Common myeloid progenitor, CD34-positive (primary cell): ENCODE data around the gene CATSPER3.

ENCODE experiments used
- CTCF ChIA-PET: fragments of 350-600 bp; sonication (Branson Sonifier 250); formaldehyde crosslinking; loops from one replicate; lab custom pipeline; 2021; ENCODE audit warnings: antibody characterized with exemption; lab: Charles Lee
- POLR2A ChIA-PET: fragments of 350-600 bp; sonication (Branson Sonifier 250); formaldehyde crosslinking; loops from one replicate; lab custom pipeline; 2021; ENCODE audit warnings: antibody characterized with exemption; lab: Charles Lee
- DNase-seq, 3 donors: peaks; one replicate each; pipeline versions ENCODE4 v3.0.0 to v3.0.0-alpha.2; 2013
- H3K27ac ChIP-seq, 2 experiments: 1 replicate in 1 of 2; 2 replicates in 1 of 2; pipeline ENCODE4 v1.7.0; 2013; ENCODE audit warnings: inconsistent platforms in 2 of 2, low read length in 2 of 2, mild to moderate bottlenecking in 2 of 2, low read depth in 1 of 2, moderate library complexity in 1 of 2; ENCODE audit not compliant: severe bottlenecking in 2 of 2, insufficient read depth in 1 of 2, poor library complexity in 1 of 2
- H3K27me3 ChIP-seq, 5 experiments: replicated peaks in 2 of 5; 1 replicate in 3 of 5; 2 replicates in 2 of 5; pipeline versions ENCODE4 v1.6.1 to v1.7.0; 2013; ENCODE audit warnings: low read length in 4 of 5, mild to moderate bottlenecking in 2 of 5, moderate library complexity in 2 of 5, inconsistent platforms in 1 of 5; ENCODE audit not compliant: insufficient read depth in 5 of 5, control insufficient read depth in 4 of 5
- H3K36me3 ChIP-seq, 4 experiments: 1 replicate in 2 of 4; 2 replicates in 2 of 4; pipeline versions ENCODE4 v1.6.1 to v1.7.0; 2013; ENCODE audit warnings: low read length in 3 of 4, control low read depth in 1 of 4, mild to moderate bottlenecking in 1 of 4; ENCODE audit not compliant: control insufficient read depth in 4 of 4, insufficient read depth in 4 of 4
- H3K4me1 ChIP-seq, 4 experiments: 1 replicate in 3 of 4; 2 replicates in 1 of 4; pipeline versions ENCODE4 v1.6.1 to v1.7.1; 2013; ENCODE audit warnings: low read length in 3 of 4, mild to moderate bottlenecking in 3 of 4, control low read depth in 1 of 4, inconsistent platforms in 1 of 4, moderate library complexity in 1 of 4; ENCODE audit not compliant: control insufficient read depth in 4 of 4, insufficient read depth in 4 of 4; ENCODE audit errors: control extremely low read depth in 1 of 4
- H3K4me3 ChIP-seq, 7 experiments: 1 replicate in 4 of 7; 2 replicates in 3 of 7; pipeline versions ENCODE4 v1.5.1 to v1.7.0; 2013; ENCODE audit warnings: mild to moderate bottlenecking in 7 of 7, low read length in 6 of 7, moderate library complexity in 6 of 7, inconsistent platforms in 2 of 7, low read depth in 2 of 7, control low read depth in 1 of 7; ENCODE audit not compliant: insufficient read depth in 4 of 7, control insufficient read depth in 1 of 7; ENCODE audit errors: extremely low read depth in 1 of 7
- H3K9me3 ChIP-seq, 5 experiments: 1 replicate in 4 of 5; 2 replicates in 1 of 5; pipeline versions ENCODE4 v1.6.1 to v1.7.1; 2013; ENCODE audit warnings: low read length in 4 of 5, mild to moderate bottlenecking in 2 of 5, inconsistent platforms in 1 of 5, low read depth in 1 of 5, moderate library complexity in 1 of 5; ENCODE audit not compliant: control insufficient read depth in 4 of 5, insufficient read depth in 2 of 5; ENCODE audit errors: control extremely low read depth in 1 of 5
- WGBS: methylation state at CpG from one replicate; pipeline ENCODE4 v1.1.5; 2013; ENCODE audit not compliant: insufficient coverage; 5-methylcytosine and 5-hydroxymethylcytosine counted together

CATSPER3 gene

DNA sequence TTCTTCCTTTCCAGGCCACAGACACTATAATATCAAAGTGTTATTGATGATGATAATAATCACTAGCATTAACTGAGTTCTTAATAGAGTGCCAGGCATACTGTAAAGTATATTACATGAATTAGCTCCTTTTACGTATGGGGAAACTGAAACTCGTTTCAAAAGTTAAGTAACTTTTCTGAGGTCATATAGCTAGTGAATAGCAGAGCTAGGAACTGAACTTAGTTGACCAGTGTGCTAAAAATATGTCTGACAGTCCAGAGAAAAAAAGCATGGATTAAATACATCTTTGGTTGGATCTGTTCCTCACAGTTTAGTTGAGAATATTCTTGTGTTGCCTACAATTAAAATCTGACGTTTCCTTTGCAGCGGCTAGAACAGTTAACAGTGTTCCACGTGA is 18.4 kb upstream of the CATSPER3 start:
- H3K4me1 ChIP-seq = no peaks in the 10 kb centered on the region
- H3K27me3 ChIP-seq = no peaks in the 10 kb centered on the region
- H3K4me3 ChIP-seq = no peak overlapping the region
- peaks cover 0 to 3% (median 0%) of the 10 kb centered on the region in 4 experiments for H3K36me3 ChIP-seq
- H3K9me3 ChIP-seq = peaks cover 0 to 6% (median 5%) of the 10 kb centered on the region in 5 experiments
- 95% methylated on average over 5 of the region's 5 CpGs for WGBS
- ChIA-PET POLR2A (no interaction called here), CTCF (no interaction called here)
- DNase-seq = no peak
- H3K27ac ChIP-seq = no peak overlapping the region

DNA sequence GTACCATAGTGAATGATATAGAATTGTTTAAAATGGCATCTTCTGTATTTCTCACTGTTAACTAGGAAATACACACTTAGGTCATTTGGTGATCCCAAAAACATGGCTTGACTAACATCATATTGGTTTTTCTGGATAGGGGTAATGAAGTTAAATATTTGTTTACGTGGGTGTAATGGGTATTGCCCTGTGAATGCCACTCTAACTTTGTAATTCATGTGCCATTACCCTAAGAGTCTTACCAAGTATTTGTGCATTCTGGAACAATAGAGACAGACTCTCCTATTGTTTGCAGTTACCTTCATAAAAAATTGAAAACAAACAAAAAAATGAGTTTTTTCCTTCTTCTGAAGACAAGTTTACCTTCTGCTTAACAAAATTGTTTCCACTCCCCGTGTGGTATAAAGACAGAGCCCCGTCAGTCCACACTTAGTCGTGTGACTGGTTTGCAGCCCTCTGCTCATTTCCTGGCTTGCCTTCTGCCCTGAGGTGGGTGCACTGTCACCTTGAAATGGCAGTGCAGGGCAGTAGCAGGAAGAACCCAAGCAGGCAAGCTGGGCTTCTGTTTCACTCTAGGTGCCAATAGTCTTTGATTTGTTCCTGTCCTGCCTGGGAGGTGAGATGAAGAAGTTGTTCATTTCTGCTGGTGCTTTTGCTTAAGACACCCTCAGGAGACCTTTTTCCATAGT is 9.6 kb upstream of the CATSPER3 start:
- WGBS = 92% methylated on average over 3 of the region's 4 CpGs
- H3K9me3 ChIP-seq = peaks cover 0 to 9% (median 3%) of the 10 kb centered on the region in 5 experiments
- no peak for DNase-seq
- peaks cover 2 to 18% (median 16%) of the 10 kb centered on the region in 4 experiments for H3K36me3 ChIP-seq
- POLR2A ChIA-PET = no interaction called here
- H3K27me3 ChIP-seq = no peaks in the 10 kb centered on the region
- no peaks in the 10 kb centered on the region for H3K4me1 ChIP-seq
- no peak overlapping the region for H3K27ac ChIP-seq
- CTCF ChIA-PET = no interaction called here
- no peak overlapping the region for H3K4me3 ChIP-seq

DNA sequence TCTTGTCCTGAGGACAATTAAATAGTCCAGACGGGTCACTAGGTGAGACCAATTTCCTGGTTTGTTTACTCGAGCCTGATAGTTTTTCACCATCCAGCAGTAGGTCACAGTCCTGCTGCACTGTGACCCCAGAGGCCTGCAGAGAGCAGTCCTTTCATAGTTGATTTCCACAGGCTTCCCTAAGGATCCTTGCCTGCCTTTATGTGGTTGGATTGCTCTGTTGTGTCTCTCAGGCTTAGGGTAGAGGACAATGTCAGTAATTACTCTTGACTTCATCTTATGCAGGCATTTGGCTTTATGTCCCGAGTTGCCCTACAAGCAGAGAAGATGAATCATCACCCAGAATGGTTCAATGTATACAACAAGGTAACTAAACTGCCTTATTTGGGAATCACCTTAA is 9.0 kb upstream of the CATSPER3 start:
- ChIA-PET POLR2A (no interaction called here), CTCF (no interaction called here)
- Histone ChIP-seq H3K9me3 (peaks cover 0 to 7% (median 3%) of the 10 kb centered on the region in 5 experiments), H3K4me3 (no peak overlapping the region), H3K27ac (no peak overlapping the region), H3K4me1 (no peaks in the 10 kb centered on the region), H3K36me3 (peaks cover 2 to 20% (median 17%) of the 10 kb centered on the region in 4 experiments), H3K27me3 (no peaks in the 10 kb centered on the region)
- whole genome bisulfite sequencing = 96% methylated on average over 3 of the region's 3 CpGs
- no peak for DNase-seq

DNA sequence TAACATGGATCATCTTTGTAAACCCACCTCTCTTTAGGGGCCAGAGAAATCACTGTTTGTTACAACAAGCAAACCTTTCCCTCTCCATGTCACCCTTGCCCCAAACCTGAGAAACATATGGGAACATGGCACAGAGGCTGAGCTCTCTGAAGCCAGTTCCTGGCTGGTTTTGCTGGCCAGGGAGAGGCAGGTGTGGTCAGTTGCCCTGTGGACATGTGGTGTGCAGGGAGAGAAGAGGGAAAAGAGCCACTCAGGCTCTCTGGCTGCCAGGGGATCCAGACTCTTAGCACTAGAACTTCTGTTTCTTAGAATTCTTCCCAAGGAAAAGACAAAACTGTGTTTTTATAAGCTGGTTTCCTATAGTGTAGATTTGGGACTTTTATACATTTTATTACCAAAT is 4.6 kb upstream of the CATSPER3 start:
- peaks cover 2 to 31% (median 18%) of the 10 kb centered on the region in 4 experiments for H3K36me3 ChIP-seq
- H3K9me3 ChIP-seq = no peaks in the 10 kb centered on the region
- CTCF ChIA-PET = no interaction called here
- H3K4me3 ChIP-seq = no peak overlapping the region
- no peaks in the 10 kb centered on the region for H3K27me3 ChIP-seq
- DNase-seq = no peak
- no peak overlapping the region for H3K27ac ChIP-seq
- POLR2A ChIA-PET = no interaction called here
- no peaks in the 10 kb centered on the region for H3K4me1 ChIP-seq

DNA sequence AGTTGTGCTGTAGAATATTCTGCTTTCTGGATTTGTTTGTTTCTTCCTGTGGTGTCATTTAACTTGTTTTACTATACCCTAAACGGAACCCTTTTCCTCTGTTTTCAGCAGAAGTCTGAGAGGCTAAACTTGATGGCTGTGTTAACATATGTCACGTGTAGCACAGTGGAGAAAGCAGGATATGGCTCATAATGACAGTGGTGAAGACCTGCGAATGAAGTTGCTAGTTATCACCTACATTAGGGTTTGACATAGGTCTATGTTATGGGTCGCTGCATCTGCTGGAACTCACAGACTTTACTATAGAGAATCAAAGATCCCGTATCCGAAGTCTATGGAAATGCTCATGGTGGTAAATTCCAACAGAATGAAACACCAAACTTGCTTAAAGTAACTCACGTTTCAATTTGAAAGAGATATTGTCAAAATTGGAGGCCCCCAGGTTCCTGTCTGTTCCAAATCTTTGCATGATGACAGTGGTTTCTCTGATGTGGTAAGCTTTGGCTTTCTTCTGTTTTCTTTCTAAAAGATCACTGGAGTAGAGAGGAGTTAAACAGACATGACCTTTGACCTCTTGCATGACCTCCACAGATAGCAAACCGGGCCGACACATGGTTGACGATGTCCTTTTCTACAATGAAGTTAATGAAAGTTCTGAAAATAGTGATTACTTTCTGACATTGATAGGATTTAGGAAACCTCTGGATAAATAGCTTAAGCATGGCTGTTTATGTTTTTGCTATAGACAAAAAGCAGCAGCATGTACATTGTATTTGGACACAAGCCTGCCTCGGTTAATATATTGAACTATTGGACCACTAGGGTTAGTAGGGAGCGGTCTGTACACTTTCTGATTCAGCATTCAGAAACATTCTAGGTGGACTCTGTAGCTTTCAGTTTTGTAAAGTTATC is 3.1 kb upstream of the CATSPER3 start:
- Histone ChIP-seq H3K4me3 (no peak overlapping the region), H3K27ac (no peak overlapping the region), H3K4me1 (no peaks in the 10 kb centered on the region), H3K36me3 (peaks cover 2 to 25% (median 17%) of the 10 kb centered on the region in 4 experiments), H3K27me3 (no peaks in the 10 kb centered on the region), H3K9me3 (no peaks in the 10 kb centered on the region)
- WGBS = 98% methylated on average over 12 of the region's 12 CpGs
- ChIA-PET CTCF (no interaction called here), POLR2A (no interaction called here)
- no peak for DNase-seq

DNA sequence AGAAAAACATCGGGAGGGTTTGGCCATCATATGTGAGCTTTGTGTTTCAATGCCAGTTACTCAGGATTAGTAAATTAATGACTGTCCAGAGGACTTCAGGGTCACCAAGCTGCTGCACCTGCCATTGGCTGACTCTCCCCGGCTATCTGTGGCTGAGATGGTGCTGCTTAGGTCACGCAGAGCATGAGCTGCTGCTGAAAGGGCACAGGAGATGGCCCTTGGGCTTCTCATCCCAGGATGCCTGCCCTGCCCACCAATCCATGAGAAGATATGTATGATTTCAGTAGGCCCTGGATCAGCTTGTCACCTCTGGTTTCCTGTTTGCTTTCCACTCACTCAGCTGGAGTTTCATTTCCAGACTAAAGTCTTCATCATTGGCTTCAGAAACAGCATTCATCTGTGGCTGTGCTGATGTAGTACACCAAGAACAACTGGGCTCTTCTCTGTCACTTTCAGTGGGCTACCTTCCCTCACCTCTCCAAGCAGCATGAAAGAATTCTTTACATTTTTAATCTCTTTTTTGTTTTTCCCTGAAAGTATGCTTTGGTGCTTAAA is 2.4 kb upstream of the CATSPER3 start:
- Histone ChIP-seq H3K4me3 (no peak overlapping the region), H3K36me3 (peaks cover 2 to 25% (median 17%) of the 10 kb centered on the region in 4 experiments), H3K4me1 (no peaks in the 10 kb centered on the region), H3K27me3 (no peaks in the 10 kb centered on the region), H3K27ac (no peak overlapping the region), H3K9me3 (no peaks in the 10 kb centered on the region)
- ChIA-PET POLR2A (no interaction called here), CTCF (interaction anchor here (0.8 to 1.2 kb wide), 2 partner anchors 11 to 13 kb away, joined by 3 to 4 read pairs; no protein-coding TSS in a partner anchor)
- 100% methylated on average over 2 of the region's 3 CpGs for WGBS
- DNase-seq = no peak

DNA sequence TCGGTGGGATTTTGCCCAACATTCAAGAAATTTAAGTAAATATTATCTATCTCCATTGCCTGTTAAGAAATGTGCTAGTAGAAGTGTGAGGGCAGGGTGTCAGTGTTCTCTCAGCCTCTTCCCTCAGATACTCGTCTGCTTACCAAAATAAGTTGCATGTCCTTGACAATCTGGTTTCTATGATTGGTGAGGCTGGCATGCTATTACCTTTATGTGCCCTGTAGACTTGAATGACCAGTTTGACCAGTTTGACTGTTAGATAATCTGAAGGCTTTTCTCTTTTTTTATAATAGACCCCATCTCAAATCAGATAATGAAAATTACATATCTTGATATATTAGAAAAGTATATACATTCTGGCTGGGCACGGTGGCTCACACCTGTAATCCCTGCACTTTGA is 348 bp downstream of the CATSPER3 start:
- DNase-seq = no peak
- Histone ChIP-seq H3K4me1 (no peaks in the 10 kb centered on the region), H3K9me3 (no peaks in the 10 kb centered on the region), H3K27me3 (no peaks in the 10 kb centered on the region), H3K27ac (no peak overlapping the region), H3K4me3 (no peak overlapping the region), H3K36me3 (peaks cover 0 to 20% (median 4%) of the 10 kb centered on the region in 4 experiments)
- POLR2A ChIA-PET = no interaction called here
- CTCF ChIA-PET = no interaction called here
- no CpG with 5 or more reads among the region's 3 CpGs for WGBS
